Gastrocnemius medialis (tissue), 4 donors: ENCODE data around the gene RHBDD1. TPM values are rescaled to one million over a fixed set of nuclear protein-coding genes. Genes with fewer than 3 reads are reported as not detected.

Experiments used
- ATAC-seq, 2 donors: fragments of 150-250 bp; one replicate each; pipeline ENCODE4 v1.9.1; 2016
- DNase-seq, 2 donors: peaks; one replicate each; pipeline ENCODE4 v3.0.0-alpha.2; 2019
- H3K27ac ChIP-seq, 4 donors: fragments of 200-600 bp; sonication (generic); 1 replicate in 1 of 4; 2 replicates in 3 of 4; pipeline ENCODE4 v1.5.1; 2016 to 2018; ENCODE audit warnings: mild to moderate bottlenecking in 2 of 4, moderate library complexity in 1 of 4
- H3K27me3 ChIP-seq, 3 donors: fragments of 200-600 bp; sonication (generic) in 2 of 3; 1 replicate in 1 of 3; 2 replicates in 2 of 3; pipeline versions ENCODE4 v1.5.1 to v1.6.0; 2016 to 2019; ENCODE audit warnings: mild to moderate bottlenecking in 1 of 3, moderate library complexity in 1 of 3
- H3K36me3 ChIP-seq, 2 donors: fragments of 200-600 bp; sonication (generic) in 1 of 2; one replicate each; pipeline ENCODE4 v1.5.1; 2017 to 2018
- H3K4me1 ChIP-seq, 2 donors: fragments of 200-600 bp; sonication (generic) in 1 of 2; one replicate each; pipeline ENCODE4 v1.5.1; 2016 to 2017; ENCODE audit warnings: mild to moderate bottlenecking in 2 of 2
- H3K4me3 ChIP-seq, 4 donors: fragments of 200-600 bp; sonication (generic) in 3 of 4; 1 replicate in 1 of 4; 2 replicates in 3 of 4; pipeline ENCODE4 v1.5.1; 2016 to 2019; ENCODE audit warnings: mild to moderate bottlenecking in 2 of 4
- H3K9me3 ChIP-seq, 3 donors: fragments of 200-600 bp; sonication (generic) in 2 of 3; 1 replicate in 1 of 3; 2 replicates in 2 of 3; pipeline ENCODE4 v1.5.1; 2016 to 2019
- CTCF ChIP-seq, 5 experiments: fragments of 450-650 bp in 3 of 5; fragments of 200-600 bp in 2 of 5; sonication (generic) in 2 of 5; IDR thresholded peaks in 4 of 5; conservative IDR thresholded peaks in 1 of 5; 1 replicate in 4 of 5; 2 replicates in 1 of 5; pipeline ENCODE4 v1.5.1; 2016 to 2019; ENCODE audit warnings: antibody characterized with exemption in 5 of 5, mild to moderate bottlenecking in 3 of 5, moderate library complexity in 3 of 5
- POLR2A ChIP-seq, 2 donors: fragments of 450-650 bp; IDR thresholded peaks; one replicate each; pipeline ENCODE4 v1.6.1; 2017; ENCODE audit warnings: antibody characterized with exemption in 2 of 2, mild to moderate bottlenecking in 2 of 2, moderate library complexity in 2 of 2
- in situ Hi-C, 4 donors: fragments of 200-750 bp; cut with MboI; loops; one replicate each; pipeline versions ENCODE4 v1.15.0 to v1.8.0; 2017; ENCODE audit warnings: low sequenced_read_pairs in 4 of 4
- intact Hi-C: fragments of 100-400 bp; cut with DNase I; formaldehyde crosslinking; loops from one replicate; pipeline ENCODE4 v1.15.1; 2023; ENCODE audit warnings: low total_unique reads
- total RNA-seq, 4 donors: library from RNA; depleted of rRNA; stranded (reverse); fragments of >200 nt; gene quantifications; one replicate each; pipeline versions ENCODE4 v1.1.0 to v1.2.3, GENCODE V29; 2016

Gene RHBDD1
- total RNA-seq, 4 donors from 2014 or later, result 6.2 to 14.2 (median 8.7) TPM

- in situ Hi-C loops (loop anchor here in 3 of 4 donors (10.0 to 25.0 kb wide), 5 partner anchors 168 to 1154 kb away; no protein-coding TSS in a partner anchor), intact Hi-C loops (no loop called here)
- Histone ChIP-seq H3K27ac (no peak overlapping the region), H3K4me3 (no peak overlapping the region), H3K27me3 (no peaks in the 10 kb centered on the region), H3K36me3 (no peaks in the 10 kb centered on the region), H3K4me1 (no peaks in the 10 kb centered on the region), H3K9me3 (no peaks in the 10 kb centered on the region)
- ATAC-seq (no peak), DNase-seq (no peak)
- TF ChIP-seq POLR2A (IDR thresholded peaks at IDR 0.05) (no peak), CTCF (IDR thresholded peaks at IDR 0.05 in 4 of 5, conservative IDR thresholded peaks at IDR 0.05 in 1 of 5) (no peak)
These were observed 16.9 kb upstream of the RHBDD1 start for GRCh38 chr2:226818930-226819329.

- no peaks in the 10 kb centered on the region for H3K9me3 ChIP-seq
- in situ Hi-C loops, result no loop called here
- intact Hi-C loops, result no loop called here
- H3K36me3 ChIP-seq, result no peaks in the 10 kb centered on the region
- no peak overlapping the region for H3K4me3 ChIP-seq
- TF ChIP-seq CTCF (IDR thresholded peaks at IDR 0.05 in 4 of 5, conservative IDR thresholded peaks at IDR 0.05 in 1 of 5) (no peak), POLR2A (IDR thresholded peaks at IDR 0.05) (no peak)
- H3K27ac ChIP-seq, result no peak overlapping the region
- DNase-seq (no peak), ATAC-seq (no peak)
- no peaks in the 10 kb centered on the region for H3K4me1 ChIP-seq
- no peaks in the 10 kb centered on the region for H3K27me3 ChIP-seq
These were observed 10.8 kb upstream of the RHBDD1 start for GRCh38 chr2:226825056-226825455.

GRCh38 chr2:226828191-226828590 lies 7.7 kb upstream of the RHBDD1 start:
- peaks cover 0 to 2% of the 10 kb centered on the region in 2 donors for H3K4me1 ChIP-seq
- no peak for ATAC-seq
- no peaks in the 10 kb centered on the region for H3K36me3 ChIP-seq
- no peaks in the 10 kb centered on the region for H3K27me3 ChIP-seq
- no peaks in the 10 kb centered on the region for H3K9me3 ChIP-seq
- no peak overlapping the region for H3K27ac ChIP-seq
- in situ Hi-C loops (no loop called here), intact Hi-C loops (no loop called here)
- H3K4me3 ChIP-seq, result no peak overlapping the region
- TF ChIP-seq CTCF (IDR thresholded peaks at IDR 0.05 in 4 of 5, conservative IDR thresholded peaks at IDR 0.05 in 1 of 5) (no peak), POLR2A (IDR thresholded peaks at IDR 0.05) (no peak)
- no peak for DNase-seq

- H3K27ac ChIP-seq, result no peak overlapping the region
- DNase-seq, result no peak
- peaks cover 13 to 18% of the 10 kb centered on the region in 2 donors for H3K4me1 ChIP-seq
- H3K9me3 ChIP-seq, result no peaks in the 10 kb centered on the region
- TF ChIP-seq CTCF (IDR thresholded peaks at IDR 0.05 in 4 of 5, conservative IDR thresholded peaks at IDR 0.05 in 1 of 5), result no peak
- no peak for TF ChIP-seq POLR2A (IDR thresholded peaks at IDR 0.05)
- intact Hi-C loops, result loop anchor here (10.0 kb wide), 1 partner anchor 155 kb away; no protein-coding TSS in a partner anchor
- no peak overlapping the region for H3K4me3 ChIP-seq
- no peaks in the 10 kb centered on the region for H3K36me3 ChIP-seq
- no peak for ATAC-seq
- in situ Hi-C loops, result no loop called here
- no peaks in the 10 kb centered on the region for H3K27me3 ChIP-seq
These were observed 5.9 kb upstream of the RHBDD1 start for GRCh38 chr2:226829721-226830631.
